ENCODE results near the gene ZSCAN1.

DNA sequence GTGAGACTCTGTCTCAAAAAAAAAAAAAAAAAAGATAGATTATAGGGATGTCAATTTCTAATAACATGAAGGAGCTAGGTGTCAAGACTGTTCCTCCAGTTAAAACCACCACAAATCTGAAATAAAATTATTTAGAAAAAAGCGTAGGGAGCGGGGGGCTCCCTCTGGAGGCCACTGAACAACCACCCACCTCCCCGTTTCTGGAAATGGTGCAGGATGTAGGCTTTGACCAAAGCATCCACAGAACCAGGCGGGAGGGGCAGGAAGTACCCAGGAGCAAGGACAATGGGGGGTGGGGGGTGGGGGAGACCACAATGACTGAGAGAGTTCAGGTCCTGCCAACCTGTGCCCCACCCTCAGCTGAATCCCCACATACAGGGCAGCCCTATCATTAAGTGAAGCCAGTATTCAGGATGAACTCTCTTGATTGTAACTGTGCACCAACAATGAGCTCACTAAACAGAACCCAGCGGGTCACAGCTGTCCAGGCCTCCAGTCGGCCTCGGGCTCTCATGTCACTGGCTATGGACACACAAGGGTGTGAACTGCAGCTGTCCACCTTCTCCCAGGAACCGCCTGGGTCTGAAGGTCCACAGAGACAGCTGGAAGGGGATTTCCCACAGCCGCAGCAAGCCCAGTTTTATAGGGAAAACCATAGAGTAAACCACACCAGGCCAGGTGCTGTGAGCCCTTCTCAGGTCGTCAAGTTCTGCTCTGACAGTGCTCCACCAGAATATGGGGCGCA, 57.6 kb downstream of the ZSCAN1 start:
- no peak for TF ChIP-seq GATA2 (IDR thresholded peaks at IDR 0.05; ENCODE audit: low read depth, low read length)
- TF ChIP-seq GATA3 (IDR thresholded peaks at IDR 0.05; ENCODE audit: low read depth, low read length): no peak

Measured in SH-SY5Y (cell line).